GM23338 (cell line): ENCODE results near the gene WDR45B. TPM values are rescaled to one million over a fixed set of nuclear protein-coding genes. Genes with fewer than 3 reads are reported as not detected.

Experiments
- ATAC-seq: fragments of 200-7000 bp; cut with Tn5 transposase; 3 replicates; pipeline ENCODE4 v1.9.1; 2020
- DNase-seq: peaks from one replicate; pipeline ENCODE4 v3.0.0-alpha.2; 2015; ENCODE audit warnings: low spot score
- H2AFZ ChIP-seq: fragments of 200-600 bp; sonication (generic); 2 replicates; pipeline ENCODE4 v1.8.0; 2016; ENCODE audit warnings: antibody characterized with exemption, mild to moderate bottlenecking, moderate library complexity
- H3F3A ChIP-seq: fragments of 200-600 bp; sonication (generic); replicated peaks from 2 replicates; pipeline ENCODE4 v1.8.0; 2017; ENCODE audit warnings: antibody characterized with exemption, mixed run types, low read depth
- H3K27ac ChIP-seq: fragments of 200-600 bp; sonication (generic); 2 replicates; pipeline ENCODE4 v1.6.1; 2016; ENCODE audit warnings: low read depth
- H3K27me3 ChIP-seq: fragments of 200-600 bp; sonication (generic); 2 replicates; pipeline ENCODE4 v1.8.0; 2016; ENCODE audit warnings: mild to moderate bottlenecking, mixed run types, moderate library complexity; ENCODE audit not compliant: insufficient read depth
- H3K36me3 ChIP-seq: fragments of 200-600 bp; sonication (generic); 2 replicates; pipeline ENCODE4 v1.8.0; 2016; ENCODE audit warnings: mild to moderate bottlenecking; ENCODE audit not compliant: insufficient read depth
- H3K4me1 ChIP-seq: fragments of 200-600 bp; sonication (generic); 2 replicates; pipeline ENCODE4 v1.8.0; 2016; ENCODE audit warnings: mild to moderate bottlenecking, moderate library complexity; ENCODE audit not compliant: insufficient read depth
- H3K4me2 ChIP-seq: fragments of 200-600 bp; sonication (generic); 2 replicates; pipeline ENCODE4 v1.7.1; 2017; ENCODE audit warnings: mixed run types
- H3K4me3 ChIP-seq: fragments of 200-600 bp; sonication (generic); 2 replicates; pipeline ENCODE4 v1.6.1; 2016; ENCODE audit warnings: mixed run types
- H3K79me2 ChIP-seq: fragments of 200-600 bp; sonication (generic); replicated peaks from 2 replicates; pipeline ENCODE4 v1.8.0; 2017; ENCODE audit warnings: mild to moderate bottlenecking; ENCODE audit not compliant: insufficient read depth
- H3K9me2 ChIP-seq: fragments of 200-600 bp; sonication (generic); 2 replicates; pipeline ENCODE4 v1.8.0; 2017; ENCODE audit not compliant: insufficient read depth
- H4K20me1 ChIP-seq: fragments of 200-600 bp; sonication (generic); replicated peaks from 2 replicates; pipeline ENCODE4 v1.8.0; 2017; ENCODE audit warnings: mild to moderate bottlenecking; ENCODE audit not compliant: insufficient read depth
- H3K27ac Mint-ChIP-seq: 2 replicates; pipeline ENCODE4 v1.8.0; 2020; ENCODE audit warnings: inconsistent platforms, mild to moderate bottlenecking, moderate library complexity, mixed read lengths
- H3K27me3 Mint-ChIP-seq: 3 replicates; pipeline ENCODE4 v1.8.0; 2022; ENCODE audit warnings: low read depth, mild to moderate bottlenecking, moderate library complexity, mixed read lengths, inconsistent platforms; ENCODE audit not compliant: insufficient read depth, poor library complexity
- H3K36me3 Mint-ChIP-seq: 3 replicates; pipeline ENCODE4 v1.8.0; 2021; ENCODE audit warnings: low read depth, mild to moderate bottlenecking, inconsistent platforms, moderate library complexity, mixed read lengths
- H3K4me1 Mint-ChIP-seq: 3 replicates; pipeline ENCODE4 v1.8.0; 2020; ENCODE audit warnings: mild to moderate bottlenecking, inconsistent platforms, mixed read lengths
- H3K4me3 Mint-ChIP-seq: 3 replicates; pipeline ENCODE4 v1.8.0; 2021; ENCODE audit warnings: moderate library complexity, mild to moderate bottlenecking, inconsistent platforms, mixed read lengths
- H3K9me3 Mint-ChIP-seq: 3 replicates; pipeline ENCODE4 v1.8.0; 2020; ENCODE audit warnings: moderate library complexity, mild to moderate bottlenecking, inconsistent platforms, mixed read lengths
- CREB1 ChIP-seq: fragments of 250-450 bp; sonication (Bioruptor Pico); IDR thresholded peaks from 2 replicates; pipeline ENCODE4 v1.5.0; 2020; ENCODE audit warnings: low read depth, mild to moderate bottlenecking, moderate library complexity
- CTCF ChIP-seq, 2 experiments: fragments of 200-600 bp in 1 of 2; sonication (generic) in 1 of 2; conservative IDR thresholded peaks; 2 replicates each; pipeline versions ENCODE4 v1.5.1 to v1.6.1; 2016 to 2017; ENCODE audit warnings: antibody characterized with exemption in 2 of 2, low read depth in 2 of 2, mild to moderate bottlenecking in 2 of 2, moderate library complexity in 1 of 2
- EZH2 ChIP-seq: fragments of 200-600 bp; sonication (generic); IDR thresholded peaks from one replicate; pipeline ENCODE4 v1.8.0; 2017; ENCODE audit warnings: antibody characterized with exemption, mild to moderate bottlenecking, low read depth; ENCODE audit not compliant: unreplicated experiment
- EZH2phosphoT487 ChIP-seq: fragments of 200-600 bp; sonication (generic); IDR thresholded peaks from one replicate; pipeline ENCODE4 v1.8.1; 2018; ENCODE audit warnings: antibody characterized with exemption; ENCODE audit not compliant: unreplicated experiment
- JUNB ChIP-seq: IDR thresholded peaks from one replicate; pipeline ENCODE4 v1.6.1; 2016; ENCODE audit warnings: antibody characterized with exemption; ENCODE audit not compliant: unreplicated experiment
- NANOG ChIP-seq: IDR thresholded peaks from 2 replicates; pipeline ENCODE4 v1.6.1; 2016; ENCODE audit warnings: antibody characterized with exemption, borderline replicate concordance
- POLR2AphosphoS5 ChIP-seq: IDR thresholded peaks from 2 replicates; pipeline ENCODE4 v1.6.1; 2016; ENCODE audit warnings: antibody characterized with exemption, low read depth
- STAT1 ChIP-seq: IDR thresholded peaks from one replicate; pipeline ENCODE4 v1.6.1; 2016; ENCODE audit warnings: antibody characterized with exemption; ENCODE audit not compliant: unreplicated experiment
- ZNF114 ChIP-seq: fragments of 250-450 bp; sonication (Bioruptor Pico); IDR thresholded peaks from 2 replicates; pipeline ENCODE4 v1.5.0; 2020; ENCODE audit warnings: mild to moderate bottlenecking, moderate library complexity
- ZNF331 ChIP-seq: fragments of 250-450 bp; sonication (Bioruptor Pico); IDR thresholded peaks from 2 replicates; pipeline ENCODE4 v1.5.0; 2020; ENCODE audit warnings: low read depth, mild to moderate bottlenecking, moderate library complexity
- polyA plus RNA-seq: library from polyadenylated mRNA; unstranded; fragments of >200 nt; fragmentation: Nextera tagmentation; extraction: Ambion mirVana; gene quantifications from 2 replicates; pipeline ENCODE4 v1.2.1, GENCODE V29; 2016
- total RNA-seq: library from RNA; depleted of rRNA; stranded (reverse); fragments of >200 nt; shearing (Covaris generic); gene quantifications from 2 replicates; pipeline ENCODE4 v1.2.3, GENCODE V29; 2014
- TF ChIP-seq, protein P1 (sequence below): IDR thresholded peaks from 2 replicates; pipeline ENCODE4 v1.6.1; 2016; ENCODE audit warnings: antibody characterized with exemption
- TF ChIP-seq, protein P2 (sequence below): fragments of 250-450 bp; sonication (Bioruptor Pico); IDR thresholded peaks from 2 replicates; pipeline ENCODE4 v1.5.0; 2020; ENCODE audit warnings: mild to moderate bottlenecking, moderate library complexity

WDR45B gene
- total and polyA plus RNA-seq, 2 experiments from 2014 or later: 69.4 to 96.4 TPM

GRCh38 chr17:82687375-82687861 is 39.2 kb upstream of the WDR45B start (continued):
- TF ChIP-seq NANOG: no peak
- TF ChIP-seq ZNF331 (CRISPR knock-in tag): no peak
- TF ChIP-seq, protein P1, sequence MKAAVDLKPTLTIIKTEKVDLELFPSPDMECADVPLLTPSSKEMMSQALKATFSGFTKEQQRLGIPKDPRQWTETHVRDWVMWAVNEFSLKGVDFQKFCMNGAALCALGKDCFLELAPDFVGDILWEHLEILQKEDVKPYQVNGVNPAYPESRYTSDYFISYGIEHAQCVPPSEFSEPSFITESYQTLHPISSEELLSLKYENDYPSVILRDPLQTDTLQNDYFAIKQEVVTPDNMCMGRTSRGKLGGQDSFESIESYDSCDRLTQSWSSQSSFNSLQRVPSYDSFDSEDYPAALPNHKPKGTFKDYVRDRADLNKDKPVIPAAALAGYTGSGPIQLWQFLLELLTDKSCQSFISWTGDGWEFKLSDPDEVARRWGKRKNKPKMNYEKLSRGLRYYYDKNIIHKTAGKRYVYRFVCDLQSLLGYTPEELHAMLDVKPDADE: no peak
- TF ChIP-seq EZH2: no peak

- ATAC-seq (no peak), DNase-seq (no peak)
- no peaks in the 10 kb centered on the region for H3K27me3 Mint-ChIP-seq
- no peak overlapping the region for H3K4me2 ChIP-seq
- no peaks in the 10 kb centered on the region for H3K36me3 Mint-ChIP-seq
- H3K4me3 ChIP-seq: no peak overlapping the region
- no peaks in the 10 kb centered on the region for H3F3A ChIP-seq
- no peaks in the 10 kb centered on the region for H4K20me1 ChIP-seq
- H3K4me1 Mint-ChIP-seq: no peaks in the 10 kb centered on the region; the same call in 2 of the 3 replicates
- no peaks in the 10 kb centered on the region for H3K36me3 ChIP-seq
- H3K4me1 ChIP-seq: no peaks in the 10 kb centered on the region
- H3K4me3 Mint-ChIP-seq: no peak overlapping the region; the same call in 2 of the 3 replicates
- no peaks in the 10 kb centered on the region for H3K9me2 ChIP-seq
- H3K9me3 Mint-ChIP-seq: peaks cover 8% of the 10 kb centered on the region; the same call in 2 of the 3 replicates
- no peaks in the 10 kb centered on the region for H3K79me2 ChIP-seq
- no peaks in the 10 kb centered on the region for H3K27me3 ChIP-seq
- H3K27ac ChIP-seq: no peak overlapping the region; the same call in 1 of the 2 replicates
- no peak overlapping the region for H2AFZ ChIP-seq
- H3K27ac Mint-ChIP-seq: no peak overlapping the region; the same call in 1 of the 2 replicates
- TF ChIP-seq EZH2phosphoT487 (no peak), CREB1 (no peak), NANOG (no peak), STAT1 (no peak), EZH2 (no peak), ZNF331 (CRISPR knock-in tag) (no peak), ZNF114 (CRISPR knock-in tag) (no peak), POLR2AphosphoS5 (no peak), CTCF (conservative IDR thresholded peaks at IDR 0.05; ENCODE audit: low read depth in 2 of 2) (no peak), JUNB (no peak)
- TF ChIP-seq, protein P2, sequence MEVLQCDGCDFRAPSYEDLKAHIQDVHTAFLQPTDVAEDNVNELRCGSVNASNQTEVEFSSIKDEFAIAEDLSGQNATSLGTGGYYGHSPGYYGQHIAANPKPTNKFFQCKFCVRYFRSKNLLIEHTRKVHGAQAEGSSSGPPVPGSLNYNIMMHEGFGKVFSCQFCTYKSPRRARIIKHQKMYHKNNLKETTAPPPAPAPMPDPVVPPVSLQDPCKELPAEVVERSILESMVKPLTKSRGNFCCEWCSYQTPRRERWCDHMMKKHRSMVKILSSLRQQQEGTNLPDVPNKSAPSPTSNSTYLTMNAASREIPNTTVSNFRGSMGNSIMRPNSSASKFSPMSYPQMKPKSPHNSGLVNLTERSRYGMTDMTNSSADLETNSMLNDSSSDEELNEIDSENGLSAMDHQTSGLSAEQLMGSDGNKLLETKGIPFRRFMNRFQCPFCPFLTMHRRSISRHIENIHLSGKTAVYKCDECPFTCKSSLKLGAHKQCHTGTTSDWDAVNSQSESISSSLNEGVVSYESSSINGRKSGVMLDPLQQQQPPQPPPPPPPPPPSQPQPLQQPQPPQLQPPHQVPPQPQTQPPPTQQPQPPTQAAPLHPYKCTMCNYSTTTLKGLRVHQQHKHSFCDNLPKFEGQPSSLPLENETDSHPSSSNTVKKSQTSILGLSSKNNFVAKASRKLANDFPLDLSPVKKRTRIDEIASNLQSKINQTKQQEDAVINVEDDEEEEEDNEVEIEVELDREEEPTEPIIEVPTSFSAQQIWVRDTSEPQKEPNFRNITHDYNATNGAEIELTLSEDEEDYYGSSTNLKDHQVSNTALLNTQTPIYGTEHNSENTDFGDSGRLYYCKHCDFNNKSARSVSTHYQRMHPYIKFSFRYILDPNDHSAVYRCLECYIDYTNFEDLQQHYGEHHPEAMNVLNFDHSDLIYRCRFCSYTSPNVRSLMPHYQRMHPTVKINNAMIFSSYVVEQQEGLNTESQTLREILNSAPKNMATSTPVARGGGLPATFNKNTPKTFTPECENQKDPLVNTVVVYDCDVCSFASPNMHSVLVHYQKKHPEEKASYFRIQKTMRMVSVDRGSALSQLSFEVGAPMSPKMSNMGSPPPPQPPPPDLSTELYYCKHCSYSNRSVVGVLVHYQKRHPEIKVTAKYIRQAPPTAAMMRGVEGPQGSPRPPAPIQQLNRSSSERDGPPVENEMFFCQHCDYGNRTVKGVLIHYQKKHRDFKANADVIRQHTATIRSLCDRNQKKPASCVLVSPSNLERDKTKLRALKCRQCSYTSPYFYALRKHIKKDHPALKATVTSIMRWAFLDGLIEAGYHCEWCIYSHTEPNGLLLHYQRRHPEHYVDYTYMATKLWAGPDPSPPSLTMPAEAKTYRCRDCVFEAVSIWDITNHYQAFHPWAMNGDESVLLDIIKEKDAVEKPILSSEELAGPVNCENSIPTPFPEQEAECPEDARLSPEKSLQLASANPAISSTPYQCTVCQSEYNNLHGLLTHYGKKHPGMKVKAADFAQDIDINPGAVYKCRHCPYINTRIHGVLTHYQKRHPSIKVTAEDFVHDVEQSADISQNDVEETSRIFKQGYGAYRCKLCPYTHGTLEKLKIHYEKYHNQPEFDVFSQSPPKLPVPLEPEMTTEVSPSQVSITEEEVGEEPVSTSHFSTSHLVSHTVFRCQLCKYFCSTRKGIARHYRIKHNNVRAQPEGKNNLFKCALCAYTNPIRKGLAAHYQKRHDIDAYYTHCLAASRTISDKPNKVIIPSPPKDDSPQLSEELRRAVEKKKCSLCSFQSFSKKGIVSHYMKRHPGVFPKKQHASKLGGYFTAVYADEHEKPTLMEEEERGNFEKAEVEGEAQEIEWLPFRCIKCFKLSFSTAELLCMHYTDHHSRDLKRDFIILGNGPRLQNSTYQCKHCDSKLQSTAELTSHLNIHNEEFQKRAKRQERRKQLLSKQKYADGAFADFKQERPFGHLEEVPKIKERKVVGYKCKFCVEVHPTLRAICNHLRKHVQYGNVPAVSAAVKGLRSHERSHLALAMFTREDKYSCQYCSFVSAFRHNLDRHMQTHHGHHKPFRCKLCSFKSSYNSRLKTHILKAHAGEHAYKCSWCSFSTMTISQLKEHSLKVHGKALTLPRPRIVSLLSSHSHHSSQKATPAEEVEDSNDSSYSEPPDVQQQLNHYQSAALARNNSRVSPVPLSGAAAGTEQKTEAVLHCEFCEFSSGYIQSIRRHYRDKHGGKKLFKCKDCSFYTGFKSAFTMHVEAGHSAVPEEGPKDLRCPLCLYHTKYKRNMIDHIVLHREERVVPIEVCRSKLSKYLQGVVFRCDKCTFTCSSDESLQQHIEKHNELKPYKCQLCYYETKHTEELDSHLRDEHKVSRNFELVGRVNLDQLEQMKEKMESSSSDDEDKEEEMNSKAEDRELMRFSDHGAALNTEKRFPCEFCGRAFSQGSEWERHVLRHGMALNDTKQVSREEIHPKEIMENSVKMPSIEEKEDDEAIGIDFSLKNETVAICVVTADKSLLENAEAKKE: no peak
- TF ChIP-seq, protein P1: no peak
These were observed 38.4 kb upstream of the WDR45B start for GRCh38 chr17:82686366-82687324.
